Measurements from ENCODE around the gene OLA1. TPM values are rescaled to one million over a fixed set of nuclear protein-coding genes. Genes with fewer than 3 reads are reported as not detected.

OLA1 gene
- total RNA-seq, 1 experiment from 2014 or later, result 109 TPM

DNA sequence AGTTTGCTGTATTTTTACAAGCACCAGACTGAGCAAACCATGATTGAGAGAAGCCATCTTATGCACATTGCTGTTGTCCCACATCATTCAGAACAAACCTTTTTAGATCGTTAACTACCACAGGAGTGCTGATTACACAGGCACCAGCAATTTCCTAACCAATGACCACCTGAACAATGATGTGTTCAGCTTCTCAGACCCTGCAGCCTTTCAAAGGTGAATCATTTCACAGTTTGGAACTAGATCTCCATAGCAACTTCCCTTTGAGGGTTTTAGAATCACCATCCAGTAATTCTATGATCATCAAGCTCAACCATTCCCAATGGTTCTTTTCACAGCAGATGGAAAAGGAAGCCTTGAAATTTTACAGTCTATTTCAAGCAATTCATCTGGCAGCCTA is 71.4 kb downstream of the OLA1 start:
- CTCF ChIA-PET, result interaction anchor here (1.0 kb wide), 1 partner anchor 18 kb away, joined by 3 read pairs; no protein-coding TSS in a partner anchor
- ATAC-seq (no peak), DNase-seq (ENCODE audit: low spot score) (no peak)
- Mint-ChIP-seq H3K4me3 (no peak overlapping the region), H3K9me3 (peaks cover 42% of the 10 kb centered on the region), H3K27ac (peak overlapping the region; percentile 70), H3K27me3 (ENCODE audit: low read depth) (no peaks in the 10 kb centered on the region), H3K4me1 (peaks cover 21% of the 10 kb centered on the region), H3K36me3 (peaks cover 31% of the 10 kb centered on the region)
- POLR2A ChIA-PET, result no interaction called here
- TF ChIP-seq CREB1 (CRISPR knock-in tag; IDR thresholded peaks at IDR 0.05) (no peak), CBFB (CRISPR knock-in tag; IDR thresholded peaks at IDR 0.05; ENCODE audit: low read depth) (no peak), TEAD1 (CRISPR knock-in tag; IDR thresholded peaks at IDR 0.05) (no peak), NFATC4 (CRISPR knock-in tag; IDR thresholded peaks at IDR 0.05) (no peak)

GRCh38 chr2:174174741-174175140 is 73.6 kb downstream of the OLA1 start:
- POLR2A ChIA-PET, result no interaction called here
- TF ChIP-seq GTF2I (CRISPR knock-in tag; conservative IDR thresholded peaks at IDR 0.05) (no peak), USF1 (CRISPR knock-in tag; IDR thresholded peaks at IDR 0.05) (no peak), JUN (CRISPR knock-in tag; IDR thresholded peaks at IDR 0.05) (no peak), ERG (CRISPR knock-in tag; IDR thresholded peaks at IDR 0.05) (no peak), PRRX2 (CRISPR knock-in tag; IDR thresholded peaks at IDR 0.05) (no peak), TCF7 (CRISPR knock-in tag; IDR thresholded peaks at IDR 0.05; ENCODE audit: low read depth) (no peak)
- TF ChIP-seq, protein P1, sequence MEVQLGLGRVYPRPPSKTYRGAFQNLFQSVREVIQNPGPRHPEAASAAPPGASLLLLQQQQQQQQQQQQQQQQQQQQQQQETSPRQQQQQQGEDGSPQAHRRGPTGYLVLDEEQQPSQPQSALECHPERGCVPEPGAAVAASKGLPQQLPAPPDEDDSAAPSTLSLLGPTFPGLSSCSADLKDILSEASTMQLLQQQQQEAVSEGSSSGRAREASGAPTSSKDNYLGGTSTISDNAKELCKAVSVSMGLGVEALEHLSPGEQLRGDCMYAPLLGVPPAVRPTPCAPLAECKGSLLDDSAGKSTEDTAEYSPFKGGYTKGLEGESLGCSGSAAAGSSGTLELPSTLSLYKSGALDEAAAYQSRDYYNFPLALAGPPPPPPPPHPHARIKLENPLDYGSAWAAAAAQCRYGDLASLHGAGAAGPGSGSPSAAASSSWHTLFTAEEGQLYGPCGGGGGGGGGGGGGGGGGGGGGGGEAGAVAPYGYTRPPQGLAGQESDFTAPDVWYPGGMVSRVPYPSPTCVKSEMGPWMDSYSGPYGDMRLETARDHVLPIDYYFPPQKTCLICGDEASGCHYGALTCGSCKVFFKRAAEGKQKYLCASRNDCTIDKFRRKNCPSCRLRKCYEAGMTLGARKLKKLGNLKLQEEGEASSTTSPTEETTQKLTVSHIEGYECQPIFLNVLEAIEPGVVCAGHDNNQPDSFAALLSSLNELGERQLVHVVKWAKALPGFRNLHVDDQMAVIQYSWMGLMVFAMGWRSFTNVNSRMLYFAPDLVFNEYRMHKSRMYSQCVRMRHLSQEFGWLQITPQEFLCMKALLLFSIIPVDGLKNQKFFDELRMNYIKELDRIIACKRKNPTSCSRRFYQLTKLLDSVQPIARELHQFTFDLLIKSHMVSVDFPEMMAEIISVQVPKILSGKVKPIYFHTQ (CRISPR knock-in tag; IDR thresholded peaks at IDR 0.05), result no peak
- TF ChIP-seq, protein P2, sequence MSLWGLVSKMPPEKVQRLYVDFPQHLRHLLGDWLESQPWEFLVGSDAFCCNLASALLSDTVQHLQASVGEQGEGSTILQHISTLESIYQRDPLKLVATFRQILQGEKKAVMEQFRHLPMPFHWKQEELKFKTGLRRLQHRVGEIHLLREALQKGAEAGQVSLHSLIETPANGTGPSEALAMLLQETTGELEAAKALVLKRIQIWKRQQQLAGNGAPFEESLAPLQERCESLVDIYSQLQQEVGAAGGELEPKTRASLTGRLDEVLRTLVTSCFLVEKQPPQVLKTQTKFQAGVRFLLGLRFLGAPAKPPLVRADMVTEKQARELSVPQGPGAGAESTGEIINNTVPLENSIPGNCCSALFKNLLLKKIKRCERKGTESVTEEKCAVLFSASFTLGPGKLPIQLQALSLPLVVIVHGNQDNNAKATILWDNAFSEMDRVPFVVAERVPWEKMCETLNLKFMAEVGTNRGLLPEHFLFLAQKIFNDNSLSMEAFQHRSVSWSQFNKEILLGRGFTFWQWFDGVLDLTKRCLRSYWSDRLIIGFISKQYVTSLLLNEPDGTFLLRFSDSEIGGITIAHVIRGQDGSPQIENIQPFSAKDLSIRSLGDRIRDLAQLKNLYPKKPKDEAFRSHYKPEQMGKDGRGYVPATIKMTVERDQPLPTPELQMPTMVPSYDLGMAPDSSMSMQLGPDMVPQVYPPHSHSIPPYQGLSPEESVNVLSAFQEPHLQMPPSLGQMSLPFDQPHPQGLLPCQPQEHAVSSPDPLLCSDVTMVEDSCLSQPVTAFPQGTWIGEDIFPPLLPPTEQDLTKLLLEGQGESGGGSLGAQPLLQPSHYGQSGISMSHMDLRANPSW (CRISPR knock-in tag; conservative IDR thresholded peaks at IDR 0.05; ENCODE audit: low read depth), result no peak
- TF ChIP-seq, protein P3, sequence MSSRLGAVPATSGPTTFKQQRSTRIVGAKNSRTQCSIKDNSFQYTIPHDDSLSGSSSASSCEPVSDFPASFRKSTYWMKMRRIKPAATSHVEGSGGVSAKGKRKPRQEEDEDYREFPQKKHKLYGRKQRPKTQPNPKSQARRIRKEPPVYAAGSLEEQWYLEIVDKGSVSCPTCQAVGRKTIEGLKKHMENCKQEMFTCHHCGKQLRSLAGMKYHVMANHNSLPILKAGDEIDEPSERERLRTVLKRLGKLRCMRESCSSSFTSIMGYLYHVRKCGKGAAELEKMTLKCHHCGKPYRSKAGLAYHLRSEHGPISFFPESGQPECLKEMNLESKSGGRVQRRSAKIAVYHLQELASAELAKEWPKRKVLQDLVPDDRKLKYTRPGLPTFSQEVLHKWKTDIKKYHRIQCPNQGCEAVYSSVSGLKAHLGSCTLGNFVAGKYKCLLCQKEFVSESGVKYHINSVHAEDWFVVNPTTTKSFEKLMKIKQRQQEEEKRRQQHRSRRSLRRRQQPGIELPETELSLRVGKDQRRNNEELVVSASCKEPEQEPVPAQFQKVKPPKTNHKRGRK (CRISPR knock-in tag; IDR thresholded peaks at IDR 0.05; ENCODE audit: borderline replicate concordance), result no peak
- Mint-ChIP-seq H3K4me1 (peaks cover 11% of the 10 kb centered on the region), H3K9me3 (peaks cover 51% of the 10 kb centered on the region), H3K4me3 (no peak overlapping the region), H3K27me3 (ENCODE audit: low read depth) (no peaks in the 10 kb centered on the region), H3K27ac (no peak overlapping the region), H3K36me3 (peaks cover 36% of the 10 kb centered on the region)
- ATAC-seq (no peak), DNase-seq (ENCODE audit: low spot score) (no peak)
- CTCF ChIA-PET, result no interaction called here

DNA sequence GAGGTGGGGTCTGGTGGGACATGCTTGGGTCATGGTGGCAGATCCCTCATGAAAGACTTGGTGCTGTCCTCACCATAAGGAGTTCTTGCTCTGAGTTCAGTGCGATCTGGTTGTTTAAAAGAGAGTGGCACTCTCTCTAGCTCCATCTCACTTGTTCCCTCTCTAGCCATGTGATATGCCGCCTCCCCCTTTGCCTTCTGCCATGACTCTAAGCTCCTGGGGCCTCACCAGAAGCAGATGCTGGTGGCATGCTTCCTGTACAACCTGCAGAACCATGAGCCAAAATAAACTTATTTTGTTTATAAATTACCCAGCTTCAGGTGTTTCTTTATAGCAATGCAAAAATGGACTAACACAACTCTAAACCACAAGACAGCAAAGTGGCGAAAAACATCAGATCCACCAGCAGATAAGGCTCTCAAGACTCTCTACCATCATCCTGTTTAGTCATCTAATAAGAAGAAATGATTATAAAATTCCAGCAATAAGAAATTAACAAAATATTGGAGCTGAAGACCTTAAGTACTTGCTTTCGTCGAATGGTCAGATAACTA is 75.5 kb downstream of the OLA1 start:
- no peak overlapping the region for H3K27ac Mint-ChIP-seq
- peak; percentile 18; the same call in 1 of the 2 replicates for ATAC-seq
- H3K36me3 Mint-ChIP-seq, result peaks cover 52% of the 10 kb centered on the region
- H3K4me3 Mint-ChIP-seq, result no peak overlapping the region
- DNase-seq (ENCODE audit: low spot score), result no peak
- H3K27me3 Mint-ChIP-seq (ENCODE audit: low read depth), result no peaks in the 10 kb centered on the region
- POLR2A ChIA-PET, result no interaction called here
- H3K9me3 Mint-ChIP-seq, result peaks cover 65% of the 10 kb centered on the region
- CTCF ChIA-PET, result no interaction called here
- peaks cover 11% of the 10 kb centered on the region for H3K4me1 Mint-ChIP-seq
- no peak for TF ChIP-seq ZNF423 (CRISPR knock-in tag; IDR thresholded peaks at IDR 0.05)
- no peak for TF ChIP-seq ZNF121 (CRISPR knock-in tag; IDR thresholded peaks at IDR 0.05)
- TF ChIP-seq, protein P1 (CRISPR knock-in tag; IDR thresholded peaks at IDR 0.05), result no peak
- TF ChIP-seq USF1 (CRISPR knock-in tag; IDR thresholded peaks at IDR 0.05), result no peak
- TF ChIP-seq CDX4 (CRISPR knock-in tag; IDR thresholded peaks at IDR 0.05; ENCODE audit: borderline replicate concordance), result no peak

Measured in WTC11 (cell line).